ENCODE data around the gene DCAF15. TPM values are rescaled to one million over a fixed set of nuclear protein-coding genes. Genes with fewer than 3 reads are reported as not detected.
A peak's percentile ranks its signal among the peaks of the same experiment; 100 is the strongest.

Gene DCAF15
- total RNA-seq (100 to 1,000 TPM in 3 of 5 donors, 10 to 100 TPM in 2; 67.3 to 118 (median 110) TPM), total RNA-seq (27.3 to 133 (median 83.3) reads per million in 29 experiments)
- 40.1 TPM for total RNA-seq (2013)

GRCh38 chr19:13952154-13952930, at the start of gene DCAF15:
TSS of gene DCAF15 (plus strand) at chr19:13952509. CDS start at chr19:13952513, 4 bp downstream.
- no peaks in the 10 kb centered on the region for H3K9me3 Mint-ChIP-seq
- Histone ChIP-seq H3K27me3 (replicated peaks in 1 of 2; ENCODE audit: control insufficient read depth in 2 of 2, extremely low read depth in 1 of 2, insufficient read depth in 2 of 2, low read length in 1 of 2) (no peaks in the 10 kb centered on the region), H3K36me3 (ENCODE audit: control insufficient read depth in 2 of 2, extremely low read depth in 1 of 2, insufficient read depth in 1 of 2, low read length in 1 of 2) (peaks cover 13 to 33% of the 10 kb centered on the region in 2 donors), H3K9me3 (no peaks in the 10 kb centered on the region), H3K27ac (ENCODE audit: low read length) (peak within 1 kb of the TSS; percentile 68), H3K4me1 (ENCODE audit: control insufficient read depth in 1 of 2, extremely low read depth in 1 of 2, insufficient read depth in 2 of 2, low read length in 2 of 2) (peaks cover 7 to 31% of the 10 kb centered on the region in 2 experiments), H3K4me3 (ENCODE audit: control insufficient read depth in 1 of 2, extremely low read depth in 1 of 2, low read length in 1 of 2) (peak within 1 kb of the TSS; percentile 78 to 88)
- H3K27me3 Mint-ChIP-seq, result no peaks in the 10 kb centered on the region
- H3K36me3 Mint-ChIP-seq, result peaks cover 9% of the 10 kb centered on the region
- under 1% methylated on average over 38 of the region's 65 CpGs for WGBS (ENCODE audit: insufficient coverage)
- DNase-seq (peak; percentile 94 to 100 (median 99)), ATAC-seq (replicated peaks in 1 of 4) (peak; percentile 96 to 98 (median 98))
- ChIA-PET CTCF (interaction anchor here (0.6 to 1.7 kb wide), 6 partner anchors 51 to 620 kb away, joined by 3 to 10 read pairs (median 6); partner anchors contain the start of gene NDUFB7 (in 1 of the 2)), POLR2A (interaction anchor here (0.5 to 1.4 kb wide), 8 partner anchors 26 to 507 kb away, joined by 3 to 8 read pairs (median 3); partner anchors contain the start of gene RFX1 (in 1 of the 2))
- H3K4me3 Mint-ChIP-seq, result peak within 1 kb of the TSS; percentile 90 to 97 (median 91)
- peaks cover 13 to 28% (median 23%) of the 10 kb centered on the region in 3 donors for H3K4me1 Mint-ChIP-seq
- peak within 1 kb of the TSS; percentile 90 to 95 for H3K27ac Mint-ChIP-seq

GRCh38 chr19:13902993-13903555, 49.2 kb upstream of the DCAF15 start:
- DNase-seq (peak in 8 of 35 experiments; percentile 20 to 64 (median 24)), ATAC-seq (replicated peaks in 1 of 4) (no peak)
- Mint-ChIP-seq H3K27me3 (no peaks in the 10 kb centered on the region), H3K27ac (peak overlapping the region in 1 of 2 donors; percentile 27), H3K4me3 (no peak overlapping the region), H3K9me3 (no peaks in the 10 kb centered on the region), H3K36me3 (no peaks in the 10 kb centered on the region), H3K4me1 (peaks cover 14 to 25% (median 17%) of the 10 kb centered on the region in 3 donors)
- peaks cover 7 to 20% of the 10 kb centered on the region in 2 experiments for H3K4me1 ChIP-seq (ENCODE audit: control insufficient read depth in 1 of 2, extremely low read depth in 1 of 2, insufficient read depth in 2 of 2, low read length in 2 of 2)
- WGBS (ENCODE audit: insufficient coverage), result 54% methylated on average over 4 of the region's 4 CpGs
- no peaks in the 10 kb centered on the region for H3K9me3 ChIP-seq
- CTCF ChIA-PET, result interaction anchor here (0.5 to 1.2 kb wide), 7 partner anchors 21 to 581 kb away, joined by 3 to 7 read pairs (median 3); no protein-coding TSS in a partner anchor
- H3K27me3 ChIP-seq (replicated peaks in 1 of 2; ENCODE audit: control insufficient read depth in 2 of 2, extremely low read depth in 1 of 2, insufficient read depth in 2 of 2, low read length in 1 of 2), result no peaks in the 10 kb centered on the region
- POLR2A ChIA-PET, result interaction anchor here in 1 of 2 donors (0.7 kb wide), 1 partner anchor 363 kb away, joined by 4 read pairs; no protein-coding TSS in a partner anchor
- H3K27ac ChIP-seq (ENCODE audit: low read length), result no peak overlapping the region
- H3K36me3 ChIP-seq (ENCODE audit: control insufficient read depth in 2 of 2, extremely low read depth in 1 of 2, insufficient read depth in 1 of 2, low read length in 1 of 2), result no peaks in the 10 kb centered on the region
- no peak overlapping the region for H3K4me3 ChIP-seq (ENCODE audit: control insufficient read depth in 1 of 2, extremely low read depth in 1 of 2, low read length in 1 of 2)

- DNase-seq (peak; percentile 84 to 95 (median 93)), ATAC-seq (replicated peaks in 1 of 4) (peak; percentile 99 to 100 (median 99))
- Mint-ChIP-seq H3K27ac (peak within 1 kb of the TSS; percentile 76 to 85), H3K36me3 (peaks cover 9% of the 10 kb centered on the region), H3K4me1 (peaks cover 14 to 25% (median 17%) of the 10 kb centered on the region in 3 donors), H3K4me3 (peak within 1 kb of the TSS; percentile 78 to 85 (median 83)), H3K9me3 (no peaks in the 10 kb centered on the region), H3K27me3 (no peaks in the 10 kb centered on the region)
- Histone ChIP-seq H3K9me3 (no peaks in the 10 kb centered on the region), H3K36me3 (ENCODE audit: control insufficient read depth in 2 of 2, extremely low read depth in 1 of 2, insufficient read depth in 1 of 2, low read length in 1 of 2) (peaks cover 0 to 4% of the 10 kb centered on the region in 2 donors), H3K27me3 (replicated peaks in 1 of 2; ENCODE audit: control insufficient read depth in 2 of 2, extremely low read depth in 1 of 2, insufficient read depth in 2 of 2, low read length in 1 of 2) (no peaks in the 10 kb centered on the region), H3K4me1 (ENCODE audit: control insufficient read depth in 1 of 2, extremely low read depth in 1 of 2, insufficient read depth in 2 of 2, low read length in 2 of 2) (peaks cover 7 to 20% of the 10 kb centered on the region in 2 experiments), H3K27ac (ENCODE audit: low read length) (peak within 1 kb of the TSS; percentile 15), H3K4me3 (ENCODE audit: control insufficient read depth in 1 of 2, extremely low read depth in 1 of 2, low read length in 1 of 2) (peak within 1 kb of the TSS; percentile 65 to 67)
- ChIA-PET POLR2A (no interaction called here), CTCF (interaction anchor here in 1 of 2 donors (0.7 to 0.9 kb wide), 3 partner anchors 19 to 27 kb away, joined by 4 to 5 read pairs (median 4); no protein-coding TSS in a partner anchor)
- 11% methylated on average over 75 of the region's 86 CpGs for WGBS (ENCODE audit: insufficient coverage)
These were observed 46.4 kb upstream of the DCAF15 start, which contains the start of the genes BRME1 and CC2D1A for GRCh38 chr19:13905634-13906520. TSS of gene BRME1 (minus strand) at chr19:13906117. CDS start at chr19:13904892, 1,225 bp downstream. TSS of gene CC2D1A (plus strand) at chr19:13906201. CDS start at chr19:13906442, 241 bp downstream.

GRCh38 chr19:13906521-13906904, 45.8 kb upstream of the DCAF15 start:
- peaks cover 13% of the 10 kb centered on the region for H3K36me3 Mint-ChIP-seq
- ATAC-seq (replicated peaks in 1 of 4) (peak; percentile 39 to 55 (median 50)), DNase-seq (peak in 16 of 35 experiments; percentile 8 to 43 (median 24))
- peaks cover 0 to 4% of the 10 kb centered on the region in 2 donors for H3K36me3 ChIP-seq (ENCODE audit: control insufficient read depth in 2 of 2, extremely low read depth in 1 of 2, insufficient read depth in 1 of 2, low read length in 1 of 2)
- H3K4me1 Mint-ChIP-seq, result peaks cover 14 to 25% (median 17%) of the 10 kb centered on the region in 3 donors
- H3K27ac ChIP-seq (ENCODE audit: low read length), result no peak overlapping the region
- H3K9me3 ChIP-seq, result no peaks in the 10 kb centered on the region
- CTCF ChIA-PET, result interaction anchor here in 1 of 2 donors (0.9 kb wide), 1 partner anchor 20 kb away, joined by 4 read pairs; no protein-coding TSS in a partner anchor
- H3K27ac Mint-ChIP-seq, result peak overlapping the region; percentile 15 to 68
- POLR2A ChIA-PET, result no interaction called here
- H3K27me3 ChIP-seq (replicated peaks in 1 of 2; ENCODE audit: control insufficient read depth in 2 of 2, extremely low read depth in 1 of 2, insufficient read depth in 2 of 2, low read length in 1 of 2), result no peaks in the 10 kb centered on the region
- H3K4me3 ChIP-seq (ENCODE audit: control insufficient read depth in 1 of 2, extremely low read depth in 1 of 2, low read length in 1 of 2), result peak overlapping the region; percentile 65 to 67
- H3K4me3 Mint-ChIP-seq, result peak overlapping the region; percentile 77 to 83 (median 81)
- 9% methylated on average over 8 of the region's 13 CpGs for WGBS (ENCODE audit: insufficient coverage)
- peaks cover 7 to 20% of the 10 kb centered on the region in 2 experiments for H3K4me1 ChIP-seq (ENCODE audit: control insufficient read depth in 1 of 2, extremely low read depth in 1 of 2, insufficient read depth in 2 of 2, low read length in 2 of 2)
- H3K27me3 Mint-ChIP-seq, result no peaks in the 10 kb centered on the region
- no peaks in the 10 kb centered on the region for H3K9me3 Mint-ChIP-seq

- ChIA-PET POLR2A (no interaction called here), CTCF (interaction anchor here in 1 of 2 donors (0.8 to 0.9 kb wide), 2 partner anchors 20 to 70 kb away, joined by 3 to 4 read pairs; no protein-coding TSS in a partner anchor)
- H3K27ac Mint-ChIP-seq, result peak overlapping the region; percentile 15 to 68
- peaks cover 7 to 20% of the 10 kb centered on the region in 2 experiments for H3K4me1 ChIP-seq (ENCODE audit: control insufficient read depth in 1 of 2, extremely low read depth in 1 of 2, insufficient read depth in 2 of 2, low read length in 2 of 2)
- no peaks in the 10 kb centered on the region for H3K9me3 Mint-ChIP-seq
- no peak for DNase-seq
- H3K27me3 ChIP-seq (replicated peaks in 1 of 2; ENCODE audit: control insufficient read depth in 2 of 2, extremely low read depth in 1 of 2, insufficient read depth in 2 of 2, low read length in 1 of 2), result no peaks in the 10 kb centered on the region
- H3K36me3 ChIP-seq (ENCODE audit: control insufficient read depth in 2 of 2, extremely low read depth in 1 of 2, insufficient read depth in 1 of 2, low read length in 1 of 2), result peaks cover 0 to 4% of the 10 kb centered on the region in 2 donors
- H3K27me3 Mint-ChIP-seq, result no peaks in the 10 kb centered on the region
- H3K9me3 ChIP-seq, result no peaks in the 10 kb centered on the region
- H3K27ac ChIP-seq (ENCODE audit: low read length), result no peak overlapping the region
- H3K36me3 Mint-ChIP-seq, result peaks cover 13% of the 10 kb centered on the region
- peak overlapping the region; percentile 77 to 83 (median 81) for H3K4me3 Mint-ChIP-seq
- ATAC-seq (replicated peaks in 1 of 4), result no peak
- WGBS (ENCODE audit: insufficient coverage), result 100% methylated on average over 1 of the region's 5 CpGs
- H3K4me3 ChIP-seq (ENCODE audit: control insufficient read depth in 1 of 2, extremely low read depth in 1 of 2, low read length in 1 of 2), result peak overlapping the region; percentile 65 to 67
- H3K4me1 Mint-ChIP-seq, result peaks cover 14 to 25% (median 17%) of the 10 kb centered on the region in 3 donors
These were observed 45.4 kb upstream of the DCAF15 start for GRCh38 chr19:13906910-13907309.

Data from T-cell (primary cell).